NCI-H1092 (cell line): Measurements from ENCODE around the gene KCNB1.

Experiments used
- DNase-seq: peaks from one replicate; lab custom pipeline; 2025; lab: John Stamatoyannopoulos, UW

Gene KCNB1

GRCh38 chr20:49388744-49389143 lies 93.7 kb downstream of the KCNB1 start:
- no peak for DNase-seq

GRCh38 chr20:49387581-49387939 lies 94.9 kb downstream of the KCNB1 start:
- no peak for DNase-seq

GRCh38 chr20:49386848-49387580 lies 95.5 kb downstream of the KCNB1 start:
- peak; percentile 50 for DNase-seq

GRCh38 chr20:49385465-49385864 lies 97.0 kb downstream of the KCNB1 start:
- no peak for DNase-seq

GRCh38 chr20:49384437-49385434 lies 97.7 kb downstream of the KCNB1 start:
- DNase-seq: peak; percentile 68

GRCh38 chr20:49381558-49382493 lies 100.6 kb downstream of the KCNB1 start:
- DNase-seq: peak; percentile 83

- DNase-seq: no peak
Measured at GRCh38 chr20:49380337-49380780, 102.1 kb downstream of the KCNB1 start.

- DNase-seq: no peak
Measured at GRCh38 chr20:49379338-49379737, 103.1 kb downstream of the KCNB1 start.

- DNase-seq: no peak
Measured at GRCh38 chr20:49377326-49377725, 105.1 kb downstream of the KCNB1 start.

GRCh38 chr20:49375170-49375569 lies 107.3 kb downstream of the KCNB1 start:
- no peak for DNase-seq

- no peak for DNase-seq
Measured at GRCh38 chr20:49372095-49372734, 110.3 kb downstream of the KCNB1 start.

GRCh38 chr20:49368596-49368995 lies 113.9 kb downstream of the KCNB1 start:
- no peak for DNase-seq

GRCh38 chr20:49367113-49367512 lies 115.4 kb downstream of the KCNB1 start:
- no peak for DNase-seq

GRCh38 chr20:49366687-49367086 lies 115.8 kb downstream of the KCNB1 start:
- DNase-seq: no peak

GRCh38 chr20:49361862-49362660 lies 120.4 kb downstream of the KCNB1 start:
- DNase-seq: no peak

GRCh38 chr20:49360242-49360968 lies 122.1 kb downstream of the KCNB1 start:
- no peak for DNase-seq

- DNase-seq: no peak
Measured at GRCh38 chr20:49356676-49357075, 125.8 kb downstream of the KCNB1 start.

- DNase-seq: no peak
Measured at GRCh38 chr20:49354673-49355072, 127.8 kb downstream of the KCNB1 start.

- DNase-seq: no peak
Measured at GRCh38 chr20:49353348-49353747, 129.1 kb downstream of the KCNB1 start.

- no peak for DNase-seq
Measured at GRCh38 chr20:49352751-49353150, 129.7 kb downstream of the KCNB1 start.
